ENCODE data around the gene RUNX1.

Gene RUNX1

GRCh38 chr21:35006771-35007170 is 42.3 kb downstream of the RUNX1 start:
- TF ChIP-seq GATA2 (IDR thresholded peaks at IDR 0.05; ENCODE audit: low read depth, low read length) (no peak), GATA3 (IDR thresholded peaks at IDR 0.05; ENCODE audit: low read depth, low read length) (no peak)

GRCh38 chr21:35006248-35006647 is 42.9 kb downstream of the RUNX1 start:
- TF ChIP-seq GATA3 (IDR thresholded peaks at IDR 0.05; ENCODE audit: low read depth, low read length): no peak
- TF ChIP-seq GATA2 (IDR thresholded peaks at IDR 0.05; ENCODE audit: low read depth, low read length): no peak

DNA sequence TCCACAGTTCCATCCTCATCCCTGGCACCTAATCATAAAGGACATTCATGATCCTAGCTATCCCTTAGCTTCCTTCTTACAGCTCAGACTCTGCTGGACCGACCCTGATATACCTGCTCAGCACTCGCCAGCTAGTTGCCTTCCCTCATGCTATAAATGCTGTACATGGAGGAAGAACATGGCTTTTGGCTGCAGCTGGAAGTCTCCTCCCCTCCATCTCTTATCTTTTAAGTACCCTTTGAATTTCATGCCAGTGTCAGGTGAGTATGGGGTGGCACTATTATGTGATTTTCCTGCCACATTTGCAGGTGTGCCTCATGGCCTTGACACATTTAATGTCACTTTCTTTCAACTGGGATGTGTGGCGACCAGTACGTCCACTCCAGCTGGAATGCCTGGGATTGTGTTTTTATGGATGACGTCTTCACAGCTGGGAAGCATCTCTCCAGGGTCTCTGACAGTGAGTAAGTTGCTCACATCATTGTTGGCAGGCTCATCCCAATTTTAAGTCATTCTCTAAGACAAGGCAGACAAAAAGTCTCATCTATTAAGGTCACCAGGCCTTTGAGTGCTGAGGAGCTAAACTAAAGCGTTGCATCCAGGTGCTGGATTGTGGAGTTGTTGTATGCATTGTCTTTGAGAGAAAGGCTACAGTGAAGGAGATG is 43.4 kb downstream of the RUNX1 start:
- TF ChIP-seq GATA2 (IDR thresholded peaks at IDR 0.05; ENCODE audit: low read depth, low read length): no peak
- TF ChIP-seq GATA3 (IDR thresholded peaks at IDR 0.05; ENCODE audit: low read depth, low read length): no peak

DNA sequence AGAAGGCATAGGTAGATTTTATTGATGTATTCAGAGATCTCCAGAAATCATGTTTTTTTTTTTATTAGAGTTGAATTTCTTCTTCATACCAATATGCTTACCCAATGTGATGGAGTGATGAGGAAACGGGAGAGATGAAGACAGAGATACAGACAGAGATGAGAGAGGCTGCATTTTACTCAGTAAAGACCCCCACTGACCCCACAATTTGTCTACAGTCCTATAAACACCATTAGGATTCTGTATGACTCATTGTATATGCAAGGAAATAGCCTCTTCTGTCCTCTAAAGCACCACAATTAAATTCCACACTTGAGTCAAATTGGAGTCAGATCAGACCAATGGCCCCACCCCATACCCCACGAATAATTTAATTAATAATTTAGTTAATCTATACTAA is 44.0 kb downstream of the RUNX1 start:
- no peak for TF ChIP-seq GATA3 (IDR thresholded peaks at IDR 0.05; ENCODE audit: low read depth, low read length)
- TF ChIP-seq GATA2 (IDR thresholded peaks at IDR 0.05; ENCODE audit: low read depth, low read length): no peak

DNA sequence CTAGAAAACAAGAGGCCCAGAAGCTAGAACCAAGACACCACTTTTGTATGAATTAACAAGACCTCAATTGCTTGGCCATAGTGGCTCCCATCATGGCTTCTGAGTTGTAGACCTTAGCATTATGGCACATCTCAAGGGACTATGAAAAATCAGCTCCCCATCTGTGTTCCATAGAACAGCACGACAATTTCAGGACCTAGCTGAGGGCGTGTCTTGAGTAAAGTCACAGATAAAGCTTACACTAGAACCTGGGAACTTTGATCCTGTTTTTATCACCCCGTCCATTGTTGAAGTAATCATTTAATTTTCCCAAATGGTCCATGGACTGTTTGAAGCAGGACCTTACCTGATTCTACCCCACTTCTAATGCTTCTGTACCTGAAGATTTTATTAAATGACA is 44.8 kb downstream of the RUNX1 start:
- no peak for TF ChIP-seq GATA2 (IDR thresholded peaks at IDR 0.05; ENCODE audit: low read depth, low read length)
- TF ChIP-seq GATA3 (IDR thresholded peaks at IDR 0.05; ENCODE audit: low read depth, low read length): no peak

GRCh38 chr21:35002879-35003722 is 46.0 kb downstream of the RUNX1 start:
- TF ChIP-seq GATA3 (IDR thresholded peaks at IDR 0.05; ENCODE audit: low read depth, low read length): no peak
- no peak for TF ChIP-seq GATA2 (IDR thresholded peaks at IDR 0.05; ENCODE audit: low read depth, low read length)

GRCh38 chr21:34999397-34999941 is 49.6 kb downstream of the RUNX1 start:
- TF ChIP-seq GATA2 (IDR thresholded peaks at IDR 0.05; ENCODE audit: low read depth, low read length) (no peak), GATA3 (IDR thresholded peaks at IDR 0.05; ENCODE audit: low read depth, low read length) (no peak)

DNA sequence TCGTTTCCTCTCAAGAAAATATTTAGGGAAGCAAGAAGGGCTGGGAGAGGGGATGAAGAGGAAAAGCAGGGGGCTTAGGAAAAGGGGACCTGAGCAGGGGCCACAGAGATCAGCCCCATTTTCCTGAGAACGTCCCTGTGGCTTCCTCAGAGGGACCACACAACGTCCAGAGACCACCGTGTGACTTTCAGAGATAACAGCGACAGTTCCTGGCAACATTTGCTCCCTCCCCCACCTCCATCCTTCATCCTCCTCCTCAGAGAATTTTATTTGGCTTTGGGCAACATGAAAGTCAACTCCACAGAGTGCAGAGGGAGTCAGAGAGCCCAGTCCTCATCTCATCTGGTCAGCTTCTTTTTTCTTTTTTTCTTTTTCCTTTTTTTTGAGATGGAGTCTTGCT is 50.9 kb downstream of the RUNX1 start:
- TF ChIP-seq GATA3 (IDR thresholded peaks at IDR 0.05; ENCODE audit: low read depth, low read length) (no peak), GATA2 (IDR thresholded peaks at IDR 0.05; ENCODE audit: low read depth, low read length) (no peak)

- TF ChIP-seq GATA3 (IDR thresholded peaks at IDR 0.05; ENCODE audit: low read depth, low read length) (no peak), GATA2 (IDR thresholded peaks at IDR 0.05; ENCODE audit: low read depth, low read length) (no peak)
Measured at GRCh38 chr21:34997294-34997693, 51.8 kb downstream of the RUNX1 start.

GRCh38 chr21:34996304-34997101 is 52.6 kb downstream of the RUNX1 start:
- TF ChIP-seq GATA3 (IDR thresholded peaks at IDR 0.05; ENCODE audit: low read depth, low read length): no peak

DNA sequence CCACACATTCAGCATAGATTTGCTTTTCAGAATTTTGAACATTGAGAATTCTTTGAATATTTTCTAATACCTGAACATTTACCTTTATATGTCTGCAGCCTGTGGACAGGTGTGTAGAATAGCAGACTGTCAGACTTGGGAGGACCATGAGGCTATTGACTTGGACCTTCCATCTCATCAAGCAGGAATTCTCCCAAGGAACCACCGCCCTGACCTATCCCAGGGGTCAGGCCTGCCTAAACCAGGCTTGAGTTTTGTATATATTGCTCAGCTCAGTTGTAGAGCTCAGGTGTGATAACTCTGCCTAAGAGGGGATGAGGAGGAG is 53.2 kb downstream of the RUNX1 start:
- TF ChIP-seq GATA2 (IDR thresholded peaks at IDR 0.05; ENCODE audit: low read depth, low read length) (no peak), GATA3 (IDR thresholded peaks at IDR 0.05; ENCODE audit: low read depth, low read length) (no peak)

GRCh38 chr21:34994766-34995631 is 54.1 kb downstream of the RUNX1 start:
- TF ChIP-seq GATA3 (IDR thresholded peaks at IDR 0.05; ENCODE audit: low read depth, low read length) (no peak), GATA2 (IDR thresholded peaks at IDR 0.05; ENCODE audit: low read depth, low read length) (no peak)

DNA sequence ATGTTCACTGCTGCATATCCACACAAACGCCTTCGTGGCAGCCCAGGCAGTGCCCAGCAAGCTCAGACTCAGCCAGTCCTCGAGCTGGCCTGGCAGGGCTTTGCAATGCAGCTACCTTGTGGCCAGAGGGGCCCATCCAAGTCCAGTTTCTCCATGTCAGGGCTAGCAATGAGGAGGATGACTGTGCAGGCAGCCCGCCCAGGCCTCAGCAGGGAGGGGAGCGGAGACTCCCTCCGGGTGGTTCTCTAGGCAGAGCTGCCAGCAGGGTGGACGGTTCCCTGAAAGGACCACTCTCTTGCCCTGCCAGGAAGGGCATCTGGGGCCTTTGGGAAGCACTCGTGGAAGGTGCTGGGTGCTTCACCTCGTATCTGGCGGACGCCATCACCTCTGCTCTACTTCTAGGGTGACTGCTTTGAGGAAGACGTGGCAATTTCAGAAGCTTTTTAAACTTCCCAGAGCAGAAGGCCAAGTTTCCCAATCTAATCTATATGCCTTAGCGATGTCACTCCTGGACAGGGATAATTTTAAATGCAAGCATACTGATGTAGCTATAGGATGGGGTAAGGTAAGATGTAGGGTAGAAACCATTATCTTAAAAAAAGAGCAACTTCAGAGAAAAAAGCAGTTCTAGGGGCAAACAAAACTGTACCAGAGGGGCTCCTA is 56.2 kb downstream of the RUNX1 start:
- TF ChIP-seq GATA3 (IDR thresholded peaks at IDR 0.05; ENCODE audit: low read depth, low read length) (no peak), GATA2 (IDR thresholded peaks at IDR 0.05; ENCODE audit: low read depth, low read length) (no peak)
